Kidney (tissue), 14 donors: ENCODE results near the gene CPHXL2. TPM values are rescaled to one million over a fixed set of nuclear protein-coding genes. Genes with fewer than 3 reads are reported as not detected.

Source experiments
- DNase-seq, 5 donors: peaks; one replicate each; pipeline ENCODE4 v3.0.0-alpha.2; 2013 to 2020
- FAIRE-seq: peaks from 2 replicates; lab custom pipeline; 2012; peaks lifted over from hg19 to GRCh38; lab: Jason Lieb, UNC
- H3K27ac ChIP-seq, 2 donors: one replicate each; pipeline ENCODE4 v1.7.0; 2013; ENCODE audit warnings: low read depth in 2 of 2, low read length in 2 of 2, inconsistent platforms in 1 of 2
- H3K27me3 ChIP-seq: one replicate; pipeline ENCODE4 v1.7.1; 2013; ENCODE audit warnings: low read length, inconsistent platforms; ENCODE audit not compliant: control insufficient read depth, insufficient read depth
- H3K36me3 ChIP-seq, 3 donors: one replicate each; pipeline versions ENCODE4 v1.7.0 to v1.7.1; 2013; ENCODE audit warnings: low read length in 3 of 3, control low read depth in 1 of 3, inconsistent platforms in 1 of 3; ENCODE audit not compliant: insufficient read depth in 3 of 3, control insufficient read depth in 2 of 3
- H3K4me1 ChIP-seq, 3 donors: one replicate each; pipeline versions ENCODE4 v1.7.0 to v1.7.1; 2013; ENCODE audit warnings: low read length in 3 of 3, inconsistent platforms in 1 of 3, low read depth in 1 of 3; ENCODE audit not compliant: control insufficient read depth in 2 of 3, insufficient read depth in 2 of 3
- H3K4me3 ChIP-seq, 3 donors: one replicate each; pipeline versions ENCODE4 v1.7.0 to v1.8.1; 2013; ENCODE audit warnings: low read length in 3 of 3, control low read depth in 1 of 3, inconsistent platforms in 1 of 3
- H3K9ac ChIP-seq, 3 donors: one replicate each; pipeline versions ENCODE4 v1.7.0 to v1.7.1; 2013; ENCODE audit warnings: low read length in 3 of 3, control low read depth in 1 of 3, inconsistent platforms in 1 of 3
- H3K9me3 ChIP-seq, 3 donors: one replicate each; pipeline versions ENCODE4 v1.7.0 to v1.7.1; 2013; ENCODE audit warnings: low read length in 3 of 3, control low read depth in 1 of 3, inconsistent platforms in 1 of 3; ENCODE audit not compliant: control insufficient read depth in 2 of 3, insufficient read depth in 1 of 3
- CTCF ChIP-seq: IDR thresholded peaks from 3 replicates; pipeline ENCODE4 v1.5.1; 2012; ENCODE audit warnings: mild to moderate bottlenecking, moderate library complexity, borderline replicate concordance; ENCODE audit not compliant: insufficient read depth; ENCODE audit errors: extremely low read depth
- intact Hi-C: fragments of 100-400 bp; cut with DNase I; formaldehyde crosslinking; loops from one replicate; pipeline ENCODE4 v1.11.1; 2022
- polyA plus RNA-seq: library from polyadenylated mRNA; stranded (reverse); fragments of 350-450 nt; fragmentation: Illumina TruSeq; extraction: RNeasy Lipid Tissue Mini Kit (QIAGEN cat#74804); gene quantifications from one replicate; pipeline ENCODE4 v1.2.3, GENCODE V29; 2014; ENCODE audit warnings: low read depth, low replicate concordance; ENCODE audit not compliant: insufficient read depth
- total RNA-seq: library from RNA; stranded (reverse); fragmentation: NEBNext Ultra II Directional; extraction: Animal tissue kit (Norgen Biotek cat#: 25700); gene quantifications from one replicate; pipeline ENCODE4 v1.2.1, GENCODE V29; 2021
- donor health status: control.
- donor health status: control.
- donor health status: control.
- donor health status: control.
- donor health status: control.
- donor health status: DM: yes; HTN: yes; CAD: no.
- donor health status: Normal renal cell carcinoma (clear cell type).

CPHXL2 gene
- total and polyA plus RNA-seq, 2 donors from 2014 or later: not detected

- no peaks in the 10 kb centered on the region for H3K9me3 ChIP-seq
- no peak for TF ChIP-seq CTCF
- H3K27ac ChIP-seq: no peak overlapping the region
- DNase-seq (no peak), FAIRE-seq (no peak)
- intact Hi-C loops: no loop called here
- H3K9ac ChIP-seq: no peak overlapping the region
- no peaks in the 10 kb centered on the region for H3K27me3 ChIP-seq
- H3K4me3 ChIP-seq: no peak overlapping the region
- no peaks in the 10 kb centered on the region for H3K4me1 ChIP-seq
- no peaks in the 10 kb centered on the region for H3K36me3 ChIP-seq
Observed at GRCh38 chr16:75702242-75702641, 25.4 kb upstream of the CPHXL2 start.

GRCh38 chr16:75701361-75701760 is 24.6 kb upstream of the CPHXL2 start, which contains the start of gene DUXB:
Gene DUXB, minus strand, starts transcription at chr16:75701461. Its CDS starts 43 bp downstream, at chr16:75701418.
- H3K4me1 ChIP-seq: no peaks in the 10 kb centered on the region
- H3K4me3 ChIP-seq: no peak within 1 kb of the TSS
- H3K9me3 ChIP-seq: no peaks in the 10 kb centered on the region
- FAIRE-seq (no peak), DNase-seq (no peak)
- no peaks in the 10 kb centered on the region for H3K27me3 ChIP-seq
- H3K36me3 ChIP-seq: no peaks in the 10 kb centered on the region
- no peak for TF ChIP-seq CTCF
- intact Hi-C loops: no loop called here
- H3K27ac ChIP-seq: no peak within 1 kb of the TSS
- no peak within 1 kb of the TSS for H3K9ac ChIP-seq

- Histone ChIP-seq H3K27ac (no peak overlapping the region), H3K9ac (no peak overlapping the region), H3K4me1 (no peaks in the 10 kb centered on the region), H3K36me3 (no peaks in the 10 kb centered on the region), H3K9me3 (no peaks in the 10 kb centered on the region), H3K4me3 (no peak overlapping the region), H3K27me3 (no peaks in the 10 kb centered on the region)
- intact Hi-C loops: no loop called here
- DNase-seq (no peak), FAIRE-seq (no peak)
- TF ChIP-seq CTCF: no peak
Observed at GRCh38 chr16:75697571-75697970, 20.8 kb upstream of the CPHXL2 start.

GRCh38 chr16:75695708-75696107 is 18.9 kb upstream of the CPHXL2 start:
- Histone ChIP-seq H3K9me3 (no peaks in the 10 kb centered on the region), H3K4me1 (no peaks in the 10 kb centered on the region), H3K4me3 (no peak overlapping the region), H3K36me3 (no peaks in the 10 kb centered on the region), H3K27ac (no peak overlapping the region), H3K9ac (no peak overlapping the region), H3K27me3 (no peaks in the 10 kb centered on the region)
- no peak for TF ChIP-seq CTCF
- intact Hi-C loops: no loop called here
- FAIRE-seq (no peak), DNase-seq (no peak)
